ENCODE data around the gene MED14.
"Not testable (repeated sequence)": the region's sequence is repeated elsewhere in the genome, so short reads cannot be mapped to it uniquely, and the experiment has no call there.

Gene MED14

DNA sequence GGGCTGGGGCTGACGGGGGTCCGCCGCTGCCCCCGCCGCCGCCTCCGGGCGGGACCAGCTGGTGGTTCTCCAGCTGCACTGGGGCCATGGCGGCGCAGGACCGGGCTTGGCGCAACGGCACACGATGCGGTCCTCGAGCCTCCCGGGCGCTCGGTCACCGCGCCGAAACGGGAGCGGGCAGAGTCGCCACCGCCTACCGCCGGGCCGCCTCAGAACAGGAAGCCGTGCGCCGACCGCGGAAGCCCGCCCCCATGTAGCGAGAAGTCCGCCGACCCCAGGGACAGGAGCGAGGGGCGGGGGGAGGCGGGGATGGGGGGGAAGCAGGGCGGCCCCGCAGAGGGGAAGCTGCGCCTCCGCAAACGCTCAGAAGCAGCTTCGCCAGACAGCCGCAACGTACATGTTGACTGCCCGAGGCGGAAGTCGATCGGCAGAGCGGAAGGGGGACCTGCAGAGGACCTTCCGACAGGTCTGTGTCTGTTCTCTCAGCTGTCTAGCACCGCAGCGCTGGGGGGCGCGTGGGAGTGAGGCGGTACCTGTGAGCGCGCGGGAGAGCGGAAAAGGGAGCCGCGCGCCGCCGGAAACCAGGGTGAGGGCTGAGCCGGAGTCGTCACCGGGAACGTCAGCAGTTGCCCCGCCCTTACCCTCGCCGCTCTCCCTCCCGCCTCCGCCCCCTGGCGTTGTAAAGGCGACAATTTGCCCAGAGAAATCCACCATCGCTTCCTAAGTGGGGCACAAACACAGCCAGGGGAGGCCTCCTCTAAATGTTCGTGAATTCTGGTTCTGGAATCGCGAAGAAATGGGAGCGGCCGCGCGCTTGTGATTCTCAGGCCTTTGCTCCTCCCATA is at the start of gene MED14:
Gene MED14 (minus strand): TSS at position 218 of the 845 bp plus-strand sequence. CDS start 130 bp downstream, at position 88.
- DNase-seq: peak; percentile 81

DNA sequence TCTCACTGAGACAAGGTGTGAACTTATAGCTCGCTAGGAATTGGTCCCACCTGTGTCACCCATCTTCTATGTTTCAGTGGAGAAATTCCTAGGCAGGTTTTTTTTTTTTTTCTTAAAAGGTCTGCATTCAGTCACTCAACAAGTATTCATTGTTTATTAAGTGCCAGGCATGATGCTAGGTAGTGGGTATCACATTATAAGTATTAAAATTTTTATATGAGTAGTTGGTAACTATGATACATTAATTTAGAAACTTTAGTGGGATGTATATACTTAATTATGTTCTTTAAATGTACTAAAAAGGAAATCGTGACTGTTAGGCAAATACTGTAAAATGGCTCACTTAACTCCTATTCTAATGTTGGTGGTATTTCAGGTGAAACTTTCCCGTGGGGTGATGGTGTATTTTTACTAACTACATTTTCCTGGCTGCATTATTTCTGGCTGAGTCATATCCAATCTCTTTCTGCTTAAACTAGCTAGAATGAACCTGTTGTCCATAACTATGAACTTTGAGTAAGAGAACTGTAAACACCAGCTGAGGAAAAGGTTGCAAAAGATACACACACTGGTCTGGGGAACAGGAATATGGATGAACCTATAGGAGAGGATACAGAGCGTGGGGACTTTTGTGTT is 49.3 kb upstream of the MED14 start:
- DNase-seq: no peak

DNA sequence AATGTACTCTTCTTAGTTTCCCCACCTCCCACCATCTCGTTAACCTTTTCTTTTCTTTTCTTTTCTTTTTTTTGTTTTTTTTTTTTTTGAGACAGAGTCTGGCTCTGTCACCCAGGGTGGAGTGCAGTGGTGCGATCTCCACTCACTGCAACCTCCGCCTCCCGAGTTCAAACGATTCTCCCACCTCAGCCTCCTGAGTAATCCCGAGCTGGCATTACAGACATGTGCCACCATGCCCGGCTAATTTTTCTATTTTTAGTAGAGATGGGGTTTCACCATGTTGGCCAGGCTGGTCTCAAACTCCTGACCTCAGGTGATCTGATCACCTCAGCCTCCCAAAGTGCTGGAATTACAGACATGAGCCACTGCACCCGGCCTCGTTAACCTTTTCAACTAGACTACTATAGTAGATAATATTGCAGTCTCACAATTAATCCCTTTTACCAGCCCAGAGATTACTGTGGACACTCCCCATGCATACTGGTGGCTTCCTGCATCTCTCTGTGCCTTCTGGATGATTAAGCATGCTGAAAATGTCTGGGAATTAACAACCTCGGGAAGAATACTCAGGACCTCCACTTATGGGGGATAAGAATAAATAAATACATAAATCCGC is 47.4 kb upstream of the MED14 start:
- not testable (repeated sequence) for DNase-seq

DNA sequence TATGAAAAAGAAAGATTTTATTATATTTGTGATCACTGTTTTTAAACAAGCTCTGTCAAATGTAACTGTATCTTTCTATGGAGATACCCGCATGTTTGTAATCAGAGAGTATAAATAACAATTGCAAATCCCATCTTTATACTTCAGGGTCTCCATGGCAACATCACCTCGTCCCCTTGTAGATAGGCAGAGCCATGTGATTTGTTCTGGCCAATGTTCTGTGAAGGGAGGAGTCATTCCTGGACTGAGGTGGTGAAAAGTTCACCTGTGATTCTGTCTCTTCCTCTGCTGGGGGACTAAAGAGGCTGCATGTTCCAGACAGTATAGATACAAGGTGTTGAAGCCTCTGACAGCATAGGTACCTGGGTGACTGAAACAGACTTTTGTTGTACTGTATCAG is 45.6 kb upstream of the MED14 start:
- DNase-seq: no peak

DNA sequence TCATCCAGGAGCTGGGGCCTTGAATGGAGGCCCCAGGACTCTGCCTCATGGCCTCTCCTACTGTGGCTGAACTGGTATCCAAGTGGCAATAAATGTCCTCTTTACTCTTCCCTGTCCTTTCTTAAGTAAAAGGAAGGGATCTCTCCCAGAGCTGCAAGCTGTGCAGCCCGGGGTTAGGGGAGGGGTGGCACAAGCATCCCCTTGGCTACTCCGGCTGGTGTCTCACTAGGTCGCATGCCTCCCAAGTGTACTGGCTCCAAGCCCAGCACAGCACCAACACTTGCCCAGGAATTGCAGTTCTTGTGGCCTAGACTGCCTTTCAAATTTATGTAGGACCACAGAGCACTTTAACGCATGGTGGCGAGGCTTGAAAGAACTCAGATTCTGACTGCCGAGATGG is 44.7 kb upstream of the MED14 start:
- DNase-seq: no peak

DNA sequence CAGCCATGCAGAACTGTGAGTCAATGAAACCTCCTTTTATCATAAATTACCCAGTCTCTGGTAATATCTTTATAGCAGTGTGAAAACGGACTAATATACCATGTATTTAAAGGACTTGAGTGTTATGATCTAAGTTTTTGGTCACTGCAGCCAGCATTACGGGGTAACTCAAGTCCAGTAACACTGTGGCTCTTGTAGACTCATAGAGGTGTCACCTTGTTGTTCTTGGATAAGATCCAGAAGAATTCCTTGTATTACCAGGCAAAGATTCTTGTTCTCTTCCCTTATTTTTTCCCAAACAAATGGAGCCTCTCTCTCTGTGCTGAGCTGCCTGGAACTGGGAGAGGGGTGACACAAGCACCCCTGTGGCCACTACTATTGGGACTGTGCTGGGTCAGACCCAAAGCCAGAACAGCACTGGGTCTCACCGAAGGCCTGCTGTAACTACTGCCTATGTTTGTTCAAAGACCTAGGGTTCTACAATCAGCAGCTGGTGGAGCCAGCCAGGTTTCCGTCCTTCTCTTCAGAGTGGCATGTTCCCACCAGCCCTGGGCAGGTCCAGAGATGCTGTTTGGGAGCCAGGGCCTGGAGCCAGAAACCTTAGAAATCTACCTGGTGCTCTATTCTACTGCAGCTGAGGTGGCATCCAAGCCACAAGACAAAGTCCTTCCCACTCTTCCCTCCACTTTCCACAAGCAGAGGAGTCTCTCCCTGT is 43.7 kb upstream of the MED14 start:
- DNase-seq: no peak

DNA sequence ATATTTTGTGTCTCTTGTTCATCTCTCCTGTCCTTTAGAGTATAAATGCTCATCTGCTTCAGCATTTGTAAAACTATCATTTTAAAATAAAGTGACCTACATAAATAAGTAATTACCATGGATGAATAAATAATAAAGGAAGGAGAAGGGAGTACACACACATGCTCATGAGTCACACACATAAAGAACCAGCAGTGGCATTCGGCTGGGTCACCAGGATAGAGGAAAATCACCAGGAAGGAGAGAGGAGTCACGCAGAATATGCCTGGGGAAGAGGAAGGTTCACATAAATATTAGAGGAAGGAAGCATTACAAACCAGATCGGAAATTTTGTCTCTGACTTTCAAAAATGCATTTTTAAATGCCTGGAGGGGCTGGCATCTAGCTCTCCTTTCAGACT is 38.5 kb upstream of the MED14 start:
- no peak for DNase-seq

DNA sequence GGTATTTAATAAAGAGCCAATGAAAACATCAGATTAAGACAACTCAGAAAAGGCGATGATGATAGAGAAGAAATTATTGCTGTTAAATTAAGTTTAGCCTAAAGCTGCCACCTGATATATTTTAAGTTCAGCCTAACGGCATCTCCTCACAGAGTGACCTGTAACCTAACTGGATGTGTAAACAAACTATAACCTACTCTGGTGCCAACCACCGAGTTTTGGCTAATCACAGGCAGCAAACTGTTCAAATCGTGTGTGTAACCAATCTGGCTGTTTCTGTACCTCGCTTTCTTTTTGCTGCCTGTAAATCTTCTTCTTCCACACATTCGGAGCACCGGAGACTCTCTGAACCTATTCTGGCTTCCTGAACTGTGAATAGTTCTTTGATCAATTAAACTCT is 37.8 kb upstream of the MED14 start:
- DNase-seq: no peak

DNA sequence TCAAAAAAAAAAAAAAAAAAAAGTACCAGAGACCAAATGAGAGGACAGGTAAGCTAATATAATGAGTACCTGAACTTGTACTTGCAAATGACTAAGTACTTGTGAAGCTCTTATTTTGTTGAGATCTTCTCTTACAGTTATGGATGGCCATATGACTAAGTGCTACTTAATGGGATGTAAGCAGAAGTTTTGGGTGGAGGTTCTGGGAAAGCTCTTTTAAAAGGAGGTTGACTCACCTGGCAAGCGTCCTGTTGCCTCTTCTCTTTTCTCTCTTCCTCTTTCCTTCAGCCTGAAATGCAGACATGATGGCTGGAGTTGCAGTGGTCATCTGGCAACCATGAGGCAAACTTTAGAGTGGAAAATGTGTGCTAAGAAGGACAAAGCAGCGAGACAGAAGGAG is 36.9 kb upstream of the MED14 start:
- DNase-seq: no peak

DNA sequence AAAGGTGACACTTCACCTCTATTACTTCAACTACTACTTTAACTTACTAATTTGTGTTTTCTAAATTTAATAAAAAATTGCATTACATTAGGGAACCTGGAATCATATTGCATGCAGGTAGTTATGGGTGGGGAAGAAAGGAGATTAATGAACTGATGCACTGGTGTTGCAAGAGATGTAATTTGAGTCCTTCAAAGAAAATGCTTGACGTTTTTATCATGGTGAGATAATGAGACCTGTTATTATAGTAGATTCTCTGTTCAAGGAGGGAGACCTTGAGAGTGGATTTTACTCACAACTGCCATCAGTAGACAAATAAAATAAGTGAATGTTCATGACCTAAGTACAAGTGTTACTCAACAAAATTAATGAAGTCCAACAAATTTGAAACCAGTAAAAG is 26.4 kb upstream of the MED14 start:
- DNase-seq: no peak

DNA sequence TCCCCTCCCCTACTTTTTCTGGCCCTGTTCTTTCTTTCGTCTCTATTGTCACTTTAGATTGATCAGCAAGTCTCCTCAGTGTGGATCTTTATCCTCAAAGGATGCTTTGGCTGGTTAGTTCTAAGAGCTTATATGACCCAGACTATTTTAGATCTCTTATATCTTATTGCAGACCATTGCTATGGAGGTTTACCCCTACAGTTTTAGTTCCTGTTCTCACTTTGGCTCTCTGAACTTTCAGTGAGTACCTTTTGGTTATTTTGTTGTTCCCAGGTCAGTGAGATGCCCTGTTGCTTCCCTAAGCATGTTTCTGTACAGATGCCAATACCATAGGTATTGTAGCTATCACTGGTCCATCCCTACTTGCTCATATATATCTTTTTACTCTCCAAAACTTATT is 24.0 kb upstream of the MED14 start:
- DNase-seq: no peak

DNA sequence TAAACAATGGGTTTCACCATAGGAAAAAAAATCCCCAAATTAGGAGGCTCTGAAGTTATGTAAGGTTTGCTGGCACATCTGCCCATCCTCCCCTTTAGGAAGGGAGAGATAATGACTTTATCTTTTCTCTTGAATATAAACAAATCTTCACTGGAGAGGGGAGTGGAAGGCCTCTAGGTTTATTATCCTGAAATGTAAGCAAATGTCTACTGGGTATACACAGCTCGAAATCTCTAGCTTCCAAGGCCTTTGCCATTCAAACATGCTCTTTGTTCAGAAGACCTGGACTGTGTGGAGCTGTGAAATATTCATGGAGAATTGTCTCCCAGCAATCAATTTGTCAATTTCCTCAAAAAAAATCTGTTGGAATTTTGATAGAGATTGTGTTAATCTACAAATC is 21.7 kb upstream of the MED14 start:
- DNase-seq: no peak

DNA sequence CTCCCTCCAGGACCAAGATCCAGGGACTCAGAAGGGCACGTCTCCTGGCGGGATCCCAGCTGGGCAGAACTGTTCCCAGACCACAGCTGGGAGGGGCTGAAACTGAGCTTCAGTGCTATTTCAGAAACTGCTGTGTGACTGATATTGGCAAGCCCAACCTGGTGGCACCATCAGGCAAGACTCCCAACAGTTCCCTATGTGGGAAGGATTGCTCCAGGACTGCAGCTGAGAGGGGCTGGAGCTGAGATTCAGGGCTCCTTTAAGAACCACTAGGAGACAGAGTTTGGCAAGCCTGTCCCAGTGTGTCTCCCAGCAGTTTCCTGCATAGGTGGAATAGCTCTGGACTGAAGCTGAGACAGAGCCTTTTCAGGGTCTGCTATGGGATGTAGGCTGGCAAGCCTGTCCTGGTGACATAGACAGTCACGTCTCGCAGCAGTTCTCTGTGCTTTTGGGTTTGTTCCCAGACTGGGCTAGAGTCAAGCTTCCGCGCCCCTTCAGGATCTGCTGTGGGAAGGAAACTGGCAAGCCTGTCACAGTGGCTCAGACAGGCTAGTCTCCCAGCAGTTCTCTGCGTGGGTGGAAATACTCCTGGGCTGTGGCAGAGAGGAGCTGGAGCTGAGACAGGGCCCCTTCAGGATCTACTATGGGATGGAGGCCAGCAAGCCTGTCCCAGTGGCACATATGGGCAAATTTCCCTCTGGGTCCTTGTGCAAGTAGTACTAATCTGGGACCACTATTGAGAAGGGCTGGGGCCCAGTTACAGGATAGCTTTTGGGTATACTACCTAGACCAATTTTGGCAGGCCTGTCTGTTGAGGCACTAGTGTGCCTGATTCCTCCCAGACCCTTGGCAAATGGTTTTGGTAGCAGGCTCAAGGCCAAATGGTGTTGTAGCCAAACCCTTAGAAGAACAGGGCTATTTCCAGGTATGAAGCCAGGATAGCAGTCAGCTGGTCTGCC is 20.2 kb upstream of the MED14 start:
- no peak for DNase-seq

DNA sequence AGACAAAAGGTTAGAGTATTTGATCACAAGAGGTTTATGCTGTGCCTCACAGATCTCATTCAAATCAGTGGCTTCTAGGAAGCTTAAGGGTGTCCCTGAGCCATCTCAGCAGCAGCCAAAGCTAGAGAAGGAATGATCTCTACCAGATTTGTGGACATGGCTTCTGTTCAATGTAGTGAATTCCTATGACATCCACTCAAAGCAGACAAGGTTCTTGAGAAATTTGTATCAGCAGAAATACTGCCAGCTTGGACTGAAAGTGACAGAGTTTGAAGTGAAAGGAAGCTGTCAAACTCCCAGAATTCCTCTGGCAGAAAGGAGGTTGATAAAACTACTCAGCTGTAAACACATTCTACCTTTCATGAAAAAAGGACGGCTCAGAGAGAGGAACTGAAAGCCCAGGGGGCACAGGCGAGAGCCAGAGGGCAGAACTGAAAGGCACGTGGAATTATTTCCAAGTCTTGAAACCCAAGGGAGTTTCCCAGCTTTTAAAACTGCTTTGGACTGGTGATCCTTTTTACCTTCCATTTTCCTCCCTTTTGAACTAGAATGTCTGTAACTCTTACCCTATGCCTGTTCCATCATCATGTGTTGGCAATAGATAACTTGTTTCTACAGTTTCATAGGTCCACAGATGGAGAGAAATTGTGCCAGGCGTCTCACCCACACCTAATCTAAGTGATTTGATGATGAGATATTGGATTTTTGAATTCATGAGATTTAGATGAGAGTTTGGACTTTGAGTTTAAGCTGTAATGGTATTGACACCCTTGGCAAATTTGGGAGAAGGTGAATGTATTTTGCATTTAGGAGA is 14.5 kb upstream of the MED14 start:
- DNase-seq: no peak

DNA sequence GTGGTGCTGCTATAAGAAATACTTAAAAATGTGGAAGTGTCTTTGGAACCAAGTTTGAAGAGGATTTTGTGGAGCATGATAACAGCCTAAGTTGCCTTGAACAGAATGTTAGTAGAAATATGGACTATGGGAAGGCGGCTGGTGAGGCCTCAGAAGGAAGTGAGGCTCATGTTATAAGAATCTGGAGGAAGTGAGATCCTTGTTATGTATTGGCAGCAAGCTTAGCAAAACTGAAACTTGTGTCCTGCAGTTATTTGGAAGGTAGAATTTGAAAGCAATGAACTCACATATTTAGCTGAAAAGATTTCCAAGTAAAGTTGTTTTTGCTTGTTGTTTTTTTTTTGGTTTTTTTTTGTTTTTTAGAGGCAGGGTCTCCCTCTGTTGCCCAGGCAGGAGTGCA is 13.6 kb upstream of the MED14 start:
- DNase-seq: no peak

DNA sequence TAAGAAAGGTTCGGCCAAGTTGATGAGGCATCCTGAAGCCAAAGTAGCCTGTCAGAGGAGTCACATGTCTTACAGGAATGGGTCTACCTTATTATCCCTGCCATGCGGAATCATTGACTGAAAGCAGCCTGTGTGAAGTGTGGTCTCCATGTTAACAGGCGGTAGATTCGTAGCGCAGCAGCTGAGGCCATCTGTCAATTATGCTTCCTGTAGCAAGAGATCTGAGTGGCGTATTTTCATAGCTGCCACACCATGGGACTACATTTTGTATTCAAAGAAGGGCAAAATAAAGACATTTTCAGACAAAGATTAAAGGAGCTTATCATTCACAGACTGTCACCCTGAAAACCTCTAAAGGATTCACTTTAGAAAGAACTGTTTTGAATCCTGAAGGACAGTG is 11.2 kb upstream of the MED14 start:
- no peak for DNase-seq

DNA sequence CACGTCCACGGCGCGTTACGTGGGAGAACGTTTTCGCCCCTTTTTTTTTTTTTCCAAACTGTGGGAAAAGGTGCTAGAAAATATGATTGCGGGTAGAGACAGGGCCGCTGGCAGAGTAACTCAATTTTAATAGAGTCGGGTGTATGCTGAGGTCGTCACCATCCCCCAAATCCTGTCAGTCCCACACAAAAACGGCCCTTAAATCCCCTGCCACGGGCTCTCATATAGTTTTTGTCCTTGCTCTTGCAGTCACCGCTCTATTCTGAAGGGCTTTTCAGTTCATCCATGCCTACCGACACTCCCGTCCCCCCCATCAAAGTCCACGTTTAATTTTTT is 796 bp upstream of the MED14 start:
- DNase-seq: no peak

DNA sequence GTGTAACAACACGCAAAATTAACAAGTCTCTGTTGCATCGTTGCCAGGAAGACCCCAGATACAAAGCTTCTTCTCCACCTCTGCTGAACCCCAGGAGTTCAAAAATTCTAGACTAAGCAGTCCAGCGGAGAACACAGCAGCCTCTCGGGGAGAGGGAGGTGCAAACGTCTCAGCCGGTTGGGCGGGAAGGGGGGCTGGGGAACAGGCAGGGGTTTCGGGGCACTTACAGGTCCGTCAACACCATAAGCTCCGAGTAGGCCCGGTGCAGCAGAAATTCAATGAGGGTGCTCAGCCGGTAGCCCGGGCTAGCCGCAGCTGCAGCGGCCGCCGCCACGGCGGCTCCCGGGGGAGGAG is 394 bp downstream of the MED14 start:
- DNase-seq: no peak

DNA sequence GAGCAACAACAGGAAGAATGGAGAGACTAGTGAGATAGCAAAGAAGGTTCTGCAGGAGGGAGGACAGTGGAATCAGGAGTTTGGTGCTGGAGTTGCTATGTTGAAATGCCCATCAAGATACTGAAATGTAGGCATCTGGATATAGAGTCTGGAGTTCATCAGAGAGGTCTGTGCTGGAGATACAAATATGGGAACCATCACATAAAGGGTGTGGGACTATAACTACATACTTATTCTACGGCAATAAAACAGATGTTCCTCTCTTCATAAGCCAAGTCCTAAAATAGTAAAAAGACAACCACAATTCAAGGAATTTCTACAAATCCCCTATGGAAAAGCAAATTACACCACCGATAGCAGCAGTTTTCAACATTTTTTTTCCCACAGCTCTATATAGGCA is 1.6 kb downstream of the MED14 start:
- DNase-seq: no peak

DNA sequence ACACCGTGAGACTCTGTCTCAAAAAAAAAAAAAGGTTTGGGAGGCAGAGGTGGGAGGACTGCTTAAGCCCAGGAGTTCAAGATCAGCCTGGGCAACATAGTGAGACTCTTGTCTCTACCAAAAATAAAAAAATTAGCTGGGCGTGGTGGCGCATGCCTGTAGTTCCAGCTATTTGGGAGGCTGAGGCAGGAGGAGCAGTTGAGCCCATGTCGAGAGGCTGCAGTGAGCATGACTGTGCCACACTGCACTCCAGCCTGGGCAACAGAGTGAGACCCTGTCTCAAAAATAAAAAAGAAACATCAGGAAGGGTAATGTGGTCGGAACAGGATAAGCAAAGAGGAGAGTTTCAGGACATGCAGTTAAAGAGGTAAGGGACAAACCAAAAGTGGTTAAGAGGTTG is 2.8 kb downstream of the MED14 start:
- DNase-seq: not testable (repeated sequence)

All from activated effector memory CD4-positive, alpha-beta T cell treated with Interleukin-2 at 50 U/mL for 16 hours (primary cell).